PC-3 (cell line): ENCODE measurements around the gene SLC12A8. TPM values are rescaled to one million over a fixed set of nuclear protein-coding genes. Genes with fewer than 3 reads are reported as not detected.

Experiments used
- ATAC-seq: fragments of 200-7000 bp; cut with Tn5 transposase; 2 replicates; pipeline ENCODE4 v1.9.1; 2020; ENCODE audit warnings: mild to moderate bottlenecking, moderate library complexity
- BruUV-seq: library from RNA; stranded (reverse); fragments of 400-500 nt; replicated peaks from 2 replicates; lab custom pipeline; 2021; lab: Mats Ljungman, UMichigan
- CTCF ChIA-PET: fragments of 300-600 bp; sonication (Branson Sonifier 250); formaldehyde crosslinking; loops from one replicate; lab custom pipeline; 2022; ENCODE audit warnings: antibody characterized with exemption; lab: Charles Lee
- POLR2A ChIA-PET: fragments of 300-600 bp; sonication (Branson Sonifier 250); formaldehyde crosslinking; loops from one replicate; lab custom pipeline; 2022; ENCODE audit warnings: antibody characterized with exemption; ENCODE audit not compliant: unreplicated experiment; lab: Charles Lee
- DNase-seq: peaks from one replicate; pipeline ENCODE4 v3.0.0-alpha.2; 2015
- H2AFZ ChIP-seq: fragments of 300-600 bp; sonication (generic); 2 replicates; pipeline ENCODE4 v1.6.0; 2016; ENCODE audit warnings: antibody characterized with exemption, low read length
- H3F3A ChIP-seq: fragments of 300-600 bp; sonication (generic); one replicate; pipeline ENCODE4 v1.6.0; 2017; ENCODE audit warnings: antibody characterized with exemption, low read length, control low read depth, mild to moderate bottlenecking; ENCODE audit not compliant: unreplicated experiment
- H3K27ac ChIP-seq: fragments of 300-600 bp; sonication (generic); 2 replicates; pipeline ENCODE4 v1.5.1; 2016; ENCODE audit warnings: mild to moderate bottlenecking, low read length
- H3K27me3 ChIP-seq: fragments of 300-600 bp; sonication (generic); 2 replicates; pipeline ENCODE4 v1.6.1; 2016; ENCODE audit warnings: low read length, mixed read lengths
- H3K36me3 ChIP-seq: fragments of 300-600 bp; sonication (generic); 2 replicates; pipeline ENCODE4 v1.6.1; 2016; ENCODE audit warnings: low read depth, mixed run types, low read length, mixed read lengths
- H3K4me1 ChIP-seq: fragments of 300-600 bp; sonication (generic); 2 replicates; pipeline ENCODE4 v1.5.1; 2016; ENCODE audit warnings: low read length; ENCODE audit not compliant: insufficient read depth
- H3K4me2 ChIP-seq: fragments of 300-600 bp; sonication (generic); 2 replicates; pipeline ENCODE4 v1.6.0; 2016; ENCODE audit warnings: low read length
- H3K4me3 ChIP-seq: fragments of 300-600 bp; sonication (generic); 2 replicates; pipeline ENCODE4 v1.5.1; 2016; ENCODE audit warnings: mild to moderate bottlenecking, low read length, mixed read lengths
- H3K79me2 ChIP-seq: fragments of 300-600 bp; sonication (generic); 2 replicates; pipeline ENCODE4 v1.6.1; 2017; ENCODE audit warnings: low read length, mixed read lengths
- H3K9ac ChIP-seq: fragments of 300-600 bp; sonication (generic); 2 replicates; pipeline ENCODE4 v1.6.0; 2016; ENCODE audit warnings: mild to moderate bottlenecking, low read length
- H3K9me2 ChIP-seq: fragments of 300-600 bp; sonication (generic); replicated peaks from 2 replicates; pipeline ENCODE4 v1.6.1; 2016; ENCODE audit warnings: mixed run types, low read length, mixed read lengths
- H3K9me3 ChIP-seq: fragments of 300-600 bp; sonication (generic); 2 replicates; pipeline ENCODE4 v1.6.1; 2016; ENCODE audit warnings: low read length, mixed read lengths
- H4K20me1 ChIP-seq: fragments of 300-600 bp; sonication (generic); 2 replicates; pipeline ENCODE4 v1.6.1; 2016; ENCODE audit warnings: low read length, mixed read lengths
- EZH2 ChIP-seq: fragments of 300-600 bp; sonication (generic); IDR thresholded peaks from one replicate; pipeline ENCODE4 v1.6.1; 2017; ENCODE audit warnings: antibody characterized with exemption, mild to moderate bottlenecking, low read length; ENCODE audit not compliant: unreplicated experiment
- EZH2phosphoT487 ChIP-seq: fragments of 300-600 bp; sonication (generic); IDR thresholded peaks from 2 replicates; pipeline ENCODE4 v1.6.1; 2018; ENCODE audit warnings: mild to moderate bottlenecking, antibody characterized with exemption, low read length, borderline replicate concordance
- intact Hi-C: fragments of 100-400 bp; cut with micrococcal nuclease; formaldehyde crosslinking; loops from 2 replicates; pipeline ENCODE4 v1.9.0; 2023
- microRNA-seq: library from miRNA; unstranded; fragments of <30 nt; microRNA quantifications from one replicate; pipeline ENCODE4 v1.1.0, GENCODE V29; 2020; ENCODE audit not compliant: unreplicated experiment
- total RNA-seq: library from RNA; depleted of rRNA; stranded (reverse); fragments of >200 nt; gene quantifications from 2 replicates; pipeline ENCODE4 v1.2.3, GENCODE V29; 2014; rRNA removed
- TF ChIP-seq, protein P1 (sequence below): fragments of 300-600 bp; sonication (generic); conservative IDR thresholded peaks from 2 replicates; pipeline ENCODE4 v1.5.1; 2017; ENCODE audit warnings: antibody characterized with exemption, low read depth, mild to moderate bottlenecking, low read length

Gene SLC12A8
- total RNA-seq, 1 experiment from 2014 or later = 11.0 TPM

DNA sequence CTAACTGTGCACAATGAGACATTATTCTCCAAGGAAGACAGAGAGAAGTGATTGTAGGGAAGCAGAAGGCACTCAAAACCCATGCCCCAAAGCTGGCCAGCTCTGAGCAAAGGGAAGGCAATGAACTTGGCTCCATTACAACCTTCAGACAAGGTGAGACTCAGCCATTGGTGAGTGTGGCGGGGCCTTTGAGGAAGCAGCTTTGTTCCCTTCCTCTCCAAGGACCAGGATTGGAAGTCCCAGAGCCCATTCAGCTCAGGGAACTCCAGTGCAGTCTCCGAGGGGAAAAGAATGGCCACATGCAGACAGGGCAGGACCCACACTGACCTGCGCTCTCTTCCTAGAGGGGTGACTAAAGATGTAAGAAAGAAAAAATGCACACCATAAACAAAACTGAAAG lies 179.9 kb downstream of the SLC12A8 start:
- no peak overlapping the region for H3K4me2 ChIP-seq
- H3K79me2 ChIP-seq = no peaks in the 10 kb centered on the region
- H3K9ac ChIP-seq = no peak overlapping the region
- no peaks in the 10 kb centered on the region for H3K36me3 ChIP-seq
- no peaks in the 10 kb centered on the region for H3K27me3 ChIP-seq
- H3K9me3 ChIP-seq = no peaks in the 10 kb centered on the region
- no peaks in the 10 kb centered on the region for H3K9me2 ChIP-seq
- intact Hi-C loops = no loop called here
- no peak for TF ChIP-seq EZH2phosphoT487
- no peak for TF ChIP-seq EZH2
- TF ChIP-seq, protein P1, sequence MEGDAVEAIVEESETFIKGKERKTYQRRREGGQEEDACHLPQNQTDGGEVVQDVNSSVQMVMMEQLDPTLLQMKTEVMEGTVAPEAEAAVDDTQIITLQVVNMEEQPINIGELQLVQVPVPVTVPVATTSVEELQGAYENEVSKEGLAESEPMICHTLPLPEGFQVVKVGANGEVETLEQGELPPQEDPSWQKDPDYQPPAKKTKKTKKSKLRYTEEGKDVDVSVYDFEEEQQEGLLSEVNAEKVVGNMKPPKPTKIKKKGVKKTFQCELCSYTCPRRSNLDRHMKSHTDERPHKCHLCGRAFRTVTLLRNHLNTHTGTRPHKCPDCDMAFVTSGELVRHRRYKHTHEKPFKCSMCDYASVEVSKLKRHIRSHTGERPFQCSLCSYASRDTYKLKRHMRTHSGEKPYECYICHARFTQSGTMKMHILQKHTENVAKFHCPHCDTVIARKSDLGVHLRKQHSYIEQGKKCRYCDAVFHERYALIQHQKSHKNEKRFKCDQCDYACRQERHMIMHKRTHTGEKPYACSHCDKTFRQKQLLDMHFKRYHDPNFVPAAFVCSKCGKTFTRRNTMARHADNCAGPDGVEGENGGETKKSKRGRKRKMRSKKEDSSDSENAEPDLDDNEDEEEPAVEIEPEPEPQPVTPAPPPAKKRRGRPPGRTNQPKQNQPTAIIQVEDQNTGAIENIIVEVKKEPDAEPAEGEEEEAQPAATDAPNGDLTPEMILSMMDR = no peak
- ChIA-PET CTCF (no interaction called here), POLR2A (no interaction called here)
- H3K27ac ChIP-seq = no peak overlapping the region
- no peak overlapping the region for H3K4me3 ChIP-seq
- no TSS peak for BruUV-seq
- no peak overlapping the region for H2AFZ ChIP-seq
- no peaks in the 10 kb centered on the region for H3K4me1 ChIP-seq
- H4K20me1 ChIP-seq = no peaks in the 10 kb centered on the region
- ATAC-seq (no peak), DNase-seq (no peak)
- no peaks in the 10 kb centered on the region for H3F3A ChIP-seq

Small RNA genes within 50 kb of the gene (microRNA-seq; reads per million reads assigned to microRNA genes)
- gene MIR5092 = not detected

Other genes with a start within 250 kb of the SLC12A8 start
- 1.2 and 3.2 TPM in 2 replicates for gene HEG1, start 156.8 kb downstream of the SLC12A8 start, total RNA-seq
- 18.1 and 23.3 TPM in 2 replicates for gene ZNF148, start 162.6 kb upstream of the SLC12A8 start, total RNA-seq